CD4-positive, alpha-beta T cell (primary cell): ENCODE data around the gene EEF1G. TPM values are rescaled to one million over a fixed set of nuclear protein-coding genes. Genes with fewer than 3 reads are reported as not detected.

ENCODE experiments used
- ATAC-seq: fragments of 200-7000 bp; cut with Tn5 transposase; one replicate; pipeline ENCODE4 v1.10.0; 2022; ENCODE audit warnings: mild to moderate bottlenecking; ENCODE audit not compliant: poor library complexity
- CTCF ChIA-PET: fragments of 350-600 bp; sonication (Branson Sonifier 250); formaldehyde crosslinking; loops from one replicate; lab custom pipeline; 2021; ENCODE audit warnings: antibody characterized with exemption, inconsistent platforms; lab: Charles Lee
- POLR2A ChIA-PET: fragments of 350-600 bp; sonication (Branson Sonifier 250); formaldehyde crosslinking; loops from one replicate; lab custom pipeline; 2021; ENCODE audit warnings: antibody characterized with exemption, inconsistent platforms; lab: Charles Lee
- DNase-seq, 14 experiments: peaks; one replicate each; pipeline ENCODE4 v3.0.0-alpha.2; 2013 to 2020; ENCODE audit warnings: mixed read lengths in 2 of 14
- H3K27ac ChIP-seq, 2 donors: one replicate each; pipeline versions ENCODE4 v1.5.1 to v1.7.0; 2013; ENCODE audit warnings: low read length in 2 of 2, low read depth in 1 of 2, mild to moderate bottlenecking in 1 of 2
- H3K27me3 ChIP-seq, 2 experiments: 1 replicate in 1 of 2; 2 replicates in 1 of 2; pipeline versions ENCODE4 v1.6.1 to v1.7.0; 2013; ENCODE audit warnings: low read length in 2 of 2, control low read depth in 1 of 2, mild to moderate bottlenecking in 1 of 2, moderate library complexity in 1 of 2; ENCODE audit not compliant: insufficient read depth in 2 of 2, control insufficient read depth in 1 of 2
- H3K36me3 ChIP-seq: one replicate; pipeline ENCODE4 v1.6.1; 2013; ENCODE audit warnings: low read length, control low read depth; ENCODE audit not compliant: insufficient read depth
- H3K4me1 ChIP-seq: one replicate; pipeline ENCODE4 v1.6.1; 2013; ENCODE audit warnings: low read length, control low read depth; ENCODE audit not compliant: insufficient read depth
- H3K4me3 ChIP-seq: one replicate; pipeline ENCODE4 v1.5.1; 2013; ENCODE audit warnings: mild to moderate bottlenecking, low read length, moderate library complexity
- H3K9me3 ChIP-seq, 2 experiments: 1 replicate in 1 of 2; 2 replicates in 1 of 2; pipeline versions ENCODE4 v1.6.1 to v1.7.0; 2013; ENCODE audit warnings: low read length in 2 of 2, mild to moderate bottlenecking in 2 of 2, control low read depth in 1 of 2, moderate library complexity in 1 of 2; ENCODE audit not compliant: control insufficient read depth in 1 of 2, insufficient read depth in 1 of 2
- H3K27ac Mint-ChIP-seq: one replicate; pipeline ENCODE4 v1.8.0; 2020; ENCODE audit warnings: mixed read lengths
- H3K27me3 Mint-ChIP-seq: one replicate; pipeline ENCODE4 v1.8.0; 2021; ENCODE audit warnings: mixed read lengths
- H3K36me3 Mint-ChIP-seq: one replicate; pipeline ENCODE4 v1.8.0; 2021; ENCODE audit warnings: low read depth, mixed read lengths
- H3K4me1 Mint-ChIP-seq: one replicate; pipeline ENCODE4 v1.8.0; 2021; ENCODE audit warnings: low read depth, mixed read lengths
- H3K4me3 Mint-ChIP-seq: one replicate; pipeline ENCODE4 v1.8.0; 2020; ENCODE audit warnings: mild to moderate bottlenecking, mixed read lengths
- H3K9me3 Mint-ChIP-seq: one replicate; pipeline ENCODE4 v1.8.0; 2020; ENCODE audit warnings: mixed read lengths
- intact Hi-C, 2 experiments: fragments of 100-400 bp; cut with DNase I in 1 of 2; cut with micrococcal nuclease in 1 of 2; formaldehyde crosslinking; loops; one replicate each; pipeline versions ENCODE4 v1.15.1 to v1.9.0; 2023 to 2025; cut with DNase I, micrococcal nuclease
- total RNA-seq, 174 experiments: library from RNA in 2 of 174; stranded (reverse) in 2 of 174; gene quantifications; one replicate each; pipeline ENCODE4 v1.2.3 and lab custom pipeline; 2021 to 2026
- TF ChIP-seq, protein P1 (sequence below): fragments of 200-600 bp; IDR thresholded peaks from one replicate; pipeline ENCODE4 v1.8.0; 2022; ENCODE audit warnings: antibody characterized with exemption, mild to moderate bottlenecking

Gene EEF1G
- total RNA-seq, 2 experiments from 2014 or later, result 2,181 to 2,269 TPM

DNA sequence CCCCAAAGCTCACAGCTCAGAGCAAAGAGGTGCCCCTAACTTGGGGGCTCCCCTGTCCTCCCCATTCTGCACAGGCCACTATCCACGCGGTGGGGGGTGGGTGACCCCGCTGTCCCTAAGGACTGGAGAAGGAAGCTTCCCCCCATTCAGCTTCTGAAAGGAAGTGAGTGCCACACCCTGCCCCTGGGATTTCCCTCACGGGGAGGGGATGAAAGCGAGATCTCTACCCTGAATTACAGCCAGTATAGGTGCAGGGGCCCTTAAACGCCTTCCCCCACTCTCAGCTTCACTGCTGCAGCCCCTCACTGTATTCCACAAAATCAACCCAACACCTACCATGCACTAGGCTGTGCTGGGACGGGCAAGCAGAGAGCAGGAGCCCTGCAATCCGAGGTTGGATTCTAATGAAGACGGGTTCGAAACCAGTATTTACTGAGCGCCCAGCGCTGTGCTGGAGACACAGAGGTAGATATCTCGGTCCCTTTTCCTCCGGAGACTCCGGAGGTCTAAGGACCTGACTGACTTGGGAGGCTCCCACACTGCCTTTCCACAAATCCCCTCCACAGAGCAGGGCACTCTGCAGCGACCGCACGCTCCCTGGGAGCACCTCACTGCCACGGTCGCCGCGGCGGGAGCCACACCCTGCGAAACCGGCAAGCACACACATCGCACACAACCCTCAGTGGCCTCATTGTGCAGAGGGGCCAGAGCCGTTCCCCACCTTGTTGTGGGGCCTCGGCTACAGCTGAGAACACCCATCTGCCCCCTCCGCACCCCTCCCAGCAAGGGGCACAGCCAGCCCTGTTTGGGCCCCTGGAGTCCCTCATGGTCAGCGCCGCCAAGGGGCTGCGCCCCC is 28.9 kb downstream of the EEF1G start:
- H3K4me1 Mint-ChIP-seq, result peaks cover 69% of the 10 kb centered on the region
- peak in 4 of 14 experiments; percentile 44 to 69 (median 61) for DNase-seq
- H3K4me3 ChIP-seq, result peak overlapping the region; percentile 97

DNA sequence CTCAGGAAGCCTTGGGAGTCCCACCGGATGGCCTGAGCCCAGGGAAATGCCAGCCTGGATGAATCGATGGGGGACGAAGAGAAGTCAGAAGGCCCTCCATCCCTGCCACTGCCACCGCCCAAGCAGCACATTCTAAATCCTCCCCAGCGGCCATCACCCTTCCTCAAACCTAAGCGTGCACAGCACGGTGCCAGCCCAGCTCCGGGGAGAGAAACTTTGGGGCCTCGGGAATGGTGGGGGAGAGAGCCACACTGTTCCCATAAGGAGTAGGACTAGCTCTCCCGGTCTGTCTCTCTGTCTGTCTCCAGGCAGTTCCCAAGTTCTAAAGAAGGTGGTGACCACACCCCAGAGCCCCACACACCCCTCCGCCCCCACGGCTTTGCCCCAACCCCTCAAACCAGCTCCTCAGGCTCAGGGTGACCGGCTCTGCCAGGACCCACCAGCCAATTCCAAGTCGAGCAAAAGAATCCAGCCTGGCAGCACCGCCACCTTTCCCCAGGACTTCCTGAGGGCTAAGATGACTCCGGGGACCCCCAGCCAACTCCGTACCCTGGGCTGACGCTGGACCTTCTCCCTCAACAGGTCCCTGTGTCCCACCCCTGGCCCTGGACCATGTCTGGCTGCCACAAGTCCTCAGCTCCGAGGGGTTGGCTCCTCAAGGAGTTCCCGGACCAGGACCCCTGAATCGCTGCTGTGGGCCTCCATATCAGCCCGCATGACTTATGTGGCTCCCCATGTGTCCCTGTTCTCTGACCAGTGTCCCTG is 29.8 kb downstream of the EEF1G start:
- ChIA-PET POLR2A (interaction anchor here (1.0 to 6.3 kb wide), 10 partner anchors 8 to 297 kb away, joined by 3 to 122 read pairs (median 9); partner anchors contain the start of genes EEF1G, GANAB, TUT1 and WDR74), CTCF (interaction anchor here (0.8 to 10.9 kb wide), 11 partner anchors 12 to 142 kb away, joined by 3 to 251 read pairs (median 6); partner anchors contain the start of genes EEF1G and TUT1)
- Histone ChIP-seq H3K36me3 (peaks cover 19% of the 10 kb centered on the region), H3K4me1 (peaks cover 82% of the 10 kb centered on the region), H3K27me3 (no peaks in the 10 kb centered on the region), H3K27ac (peak overlapping the region; percentile 77 to 84), H3K9me3 (no peaks in the 10 kb centered on the region), H3K4me3 (peak overlapping the region; percentile 97)
- ATAC-seq (no peak), DNase-seq (peak in 2 of 14 experiments; percentile 35 to 42)
- Mint-ChIP-seq H3K4me3 (peak overlapping the region; percentile 99), H3K27ac (peak overlapping the region; percentile 90), H3K27me3 (no peaks in the 10 kb centered on the region), H3K9me3 (no peaks in the 10 kb centered on the region), H3K4me1 (peaks cover 72% of the 10 kb centered on the region), H3K36me3 (peaks cover 30% of the 10 kb centered on the region)
- TF ChIP-seq, protein P1, sequence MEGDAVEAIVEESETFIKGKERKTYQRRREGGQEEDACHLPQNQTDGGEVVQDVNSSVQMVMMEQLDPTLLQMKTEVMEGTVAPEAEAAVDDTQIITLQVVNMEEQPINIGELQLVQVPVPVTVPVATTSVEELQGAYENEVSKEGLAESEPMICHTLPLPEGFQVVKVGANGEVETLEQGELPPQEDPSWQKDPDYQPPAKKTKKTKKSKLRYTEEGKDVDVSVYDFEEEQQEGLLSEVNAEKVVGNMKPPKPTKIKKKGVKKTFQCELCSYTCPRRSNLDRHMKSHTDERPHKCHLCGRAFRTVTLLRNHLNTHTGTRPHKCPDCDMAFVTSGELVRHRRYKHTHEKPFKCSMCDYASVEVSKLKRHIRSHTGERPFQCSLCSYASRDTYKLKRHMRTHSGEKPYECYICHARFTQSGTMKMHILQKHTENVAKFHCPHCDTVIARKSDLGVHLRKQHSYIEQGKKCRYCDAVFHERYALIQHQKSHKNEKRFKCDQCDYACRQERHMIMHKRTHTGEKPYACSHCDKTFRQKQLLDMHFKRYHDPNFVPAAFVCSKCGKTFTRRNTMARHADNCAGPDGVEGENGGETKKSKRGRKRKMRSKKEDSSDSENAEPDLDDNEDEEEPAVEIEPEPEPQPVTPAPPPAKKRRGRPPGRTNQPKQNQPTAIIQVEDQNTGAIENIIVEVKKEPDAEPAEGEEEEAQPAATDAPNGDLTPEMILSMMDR, result no peak
- intact Hi-C loops, result loop anchor here (2.0 to 10.0 kb wide), 4 partner anchors 17 to 579 kb away; partner anchors contain the start of gene FTH1 (in 1 of the 2)

More for the DNA sequence above, 28.9 kb downstream of the EEF1G start:
- H3K36me3 ChIP-seq, result peaks cover 15% of the 10 kb centered on the region
- H3K27me3 ChIP-seq, result no peaks in the 10 kb centered on the region
- H3K9me3 ChIP-seq, result no peaks in the 10 kb centered on the region
- POLR2A ChIA-PET, result interaction anchor here (1.1 to 6.3 kb wide), 7 partner anchors 10 to 295 kb away, joined by 3 to 122 read pairs (median 15); partner anchors contain the start of genes EEF1G, TUT1 and WDR74
- intact Hi-C loops, result loop anchor here (5.0 to 10.0 kb wide), 3 partner anchors 48 to 580 kb away; partner anchors contain the start of gene FTH1 (in 1 of the 2)
- peak overlapping the region; percentile 99 for H3K4me3 Mint-ChIP-seq
- peaks cover 80% of the 10 kb centered on the region for H3K4me1 ChIP-seq
- no peaks in the 10 kb centered on the region for H3K9me3 Mint-ChIP-seq
- no peak for ATAC-seq
- peaks cover 28% of the 10 kb centered on the region for H3K36me3 Mint-ChIP-seq
- peak overlapping the region; percentile 90 for H3K27ac Mint-ChIP-seq
- CTCF ChIA-PET, result interaction anchor here (0.5 to 10.9 kb wide), 3 partner anchors 11 to 120 kb away, joined by 3 to 251 read pairs (median 7); no protein-coding TSS in a partner anchor
- TF ChIP-seq, protein P1, result no peak
- no peaks in the 10 kb centered on the region for H3K27me3 Mint-ChIP-seq
- peak overlapping the region; percentile 77 to 84 for H3K27ac ChIP-seq
